DMS 273 (cell line): Measurements from ENCODE around the gene EBF4.

Experiments used
- DNase-seq: peaks from one replicate; lab custom pipeline; 2025; ENCODE audit not compliant: unreplicated experiment; lab: John Stamatoyannopoulos, UW

EBF4 gene

DNA sequence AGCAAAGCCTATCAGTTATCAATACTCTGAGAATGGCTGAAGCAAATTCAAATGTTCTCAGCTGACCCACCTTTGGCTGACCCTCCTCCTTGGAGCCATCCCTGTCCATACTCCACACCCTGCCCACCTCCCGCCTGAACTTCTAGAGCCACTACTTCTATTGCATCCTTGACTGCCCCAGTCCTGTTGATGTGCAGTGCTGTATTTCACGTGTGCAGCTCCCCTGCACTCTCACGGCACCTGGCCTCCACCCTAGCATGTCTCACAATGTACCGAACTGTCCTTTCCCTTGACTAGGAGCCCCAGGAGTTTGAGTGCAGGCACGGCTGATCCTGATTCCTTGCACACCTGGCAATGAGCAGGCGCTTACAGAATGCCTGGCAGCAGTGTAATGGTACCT, 100.9 kb downstream of the EBF4 start:
- DNase-seq, result no peak

DNA sequence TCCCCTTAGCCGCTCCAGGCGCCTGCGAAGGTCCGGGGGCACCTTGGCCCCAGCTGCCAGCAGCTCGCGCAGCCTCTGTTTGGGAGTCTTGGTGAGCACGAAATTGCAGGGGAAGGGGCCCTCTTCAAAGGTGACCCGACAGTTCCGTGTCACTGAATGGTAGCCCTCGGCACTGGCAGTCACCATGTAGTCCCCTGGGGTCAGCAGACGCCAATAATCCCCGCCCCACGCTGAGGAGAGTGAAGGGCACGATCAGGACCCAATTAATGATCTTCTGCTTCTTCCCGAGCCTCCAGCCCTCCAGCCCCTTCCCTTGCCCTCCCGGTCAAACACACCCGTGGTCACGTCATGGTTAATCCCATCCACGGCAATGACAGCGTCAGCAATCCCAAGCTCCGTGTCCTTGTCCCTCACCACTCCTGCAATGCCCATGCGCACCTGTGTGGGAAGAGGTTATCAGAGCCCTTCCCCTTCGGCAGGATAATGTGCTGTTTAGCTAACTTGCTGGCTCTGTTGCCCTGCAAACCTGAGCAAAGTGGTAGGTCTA, 101.7 kb downstream of the EBF4 start:
- no peak for DNase-seq

DNA sequence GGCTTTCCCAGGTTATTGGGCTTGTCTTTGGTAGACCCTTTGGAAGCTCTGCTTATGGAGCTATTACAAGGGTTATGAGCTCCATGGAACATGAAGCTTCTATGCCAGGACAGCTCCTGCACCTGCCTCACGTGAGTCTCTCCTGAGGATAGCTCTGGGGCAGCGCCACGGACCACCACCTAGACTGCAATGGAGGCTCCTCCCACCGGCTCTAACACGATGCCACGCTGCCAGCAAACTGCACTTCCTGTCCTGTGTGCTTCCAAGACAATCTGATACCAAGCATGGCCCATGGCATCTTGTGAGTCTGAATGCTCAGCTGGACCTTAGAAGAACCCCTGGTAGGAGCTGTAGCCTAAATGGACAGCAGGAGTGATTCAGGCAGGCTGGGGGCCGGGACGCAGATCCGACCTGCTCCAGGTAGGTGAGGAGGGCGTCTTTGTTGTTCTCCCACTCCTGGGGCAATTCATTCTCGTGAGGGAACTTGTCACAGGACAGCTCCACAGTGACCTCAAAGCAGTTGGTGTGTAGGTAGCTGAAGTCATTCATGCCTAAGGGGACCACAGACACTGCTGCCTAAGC, 102.4 kb downstream of the EBF4 start:
- DNase-seq, result no peak

DNA sequence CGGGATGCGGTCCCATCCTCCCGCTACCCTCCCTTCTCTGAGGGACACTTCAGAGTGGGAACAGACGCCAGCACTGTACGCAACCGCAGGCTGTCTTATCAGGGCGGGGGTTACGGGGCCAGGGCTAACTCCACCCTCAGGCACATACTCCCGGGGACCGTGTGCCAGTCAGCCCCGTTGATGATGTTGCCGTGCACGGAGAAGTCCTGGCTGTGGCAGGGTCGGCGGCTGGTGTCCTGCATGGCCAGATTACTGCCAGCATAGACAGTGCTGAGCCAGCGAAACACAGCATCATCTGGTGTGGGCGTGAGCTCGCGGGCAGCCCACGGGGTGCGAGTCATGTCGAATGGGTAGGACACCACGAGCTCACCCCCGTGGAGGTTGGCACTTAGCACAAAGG, 102.9 kb downstream of the EBF4 start:
- DNase-seq, result no peak

DNA sequence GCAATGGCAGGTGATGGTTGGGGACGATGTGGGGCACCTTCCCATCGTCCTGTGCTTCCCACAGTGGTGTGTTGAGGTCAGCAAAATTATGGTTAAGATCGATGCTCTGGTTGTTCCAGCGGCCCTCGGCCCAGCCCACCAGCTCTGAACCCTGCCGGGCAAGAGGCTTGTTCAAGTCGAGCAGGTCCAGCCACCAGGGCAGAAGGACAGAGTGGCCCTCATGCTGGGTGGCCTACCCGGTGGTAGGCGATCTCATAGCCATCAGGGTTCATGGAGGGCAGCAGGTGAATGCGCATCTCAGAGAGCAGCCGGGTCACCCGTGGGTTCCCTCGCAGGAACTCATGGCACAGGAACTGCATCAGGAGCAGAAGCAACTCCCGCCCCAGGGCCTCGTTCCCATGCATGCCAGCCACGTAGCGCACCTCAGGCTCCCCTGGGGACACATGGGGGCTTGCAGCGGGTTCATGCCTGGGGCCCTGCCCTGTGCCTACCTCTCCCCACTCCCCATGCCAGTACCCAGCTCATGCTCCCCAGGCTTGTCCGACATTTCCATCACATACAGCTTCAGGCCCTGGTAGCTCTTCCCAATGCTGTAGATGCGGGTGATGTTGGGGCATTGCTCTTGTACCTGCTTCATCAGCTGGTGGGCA, 103.6 kb downstream of the EBF4 start:
- no peak for DNase-seq

DNA sequence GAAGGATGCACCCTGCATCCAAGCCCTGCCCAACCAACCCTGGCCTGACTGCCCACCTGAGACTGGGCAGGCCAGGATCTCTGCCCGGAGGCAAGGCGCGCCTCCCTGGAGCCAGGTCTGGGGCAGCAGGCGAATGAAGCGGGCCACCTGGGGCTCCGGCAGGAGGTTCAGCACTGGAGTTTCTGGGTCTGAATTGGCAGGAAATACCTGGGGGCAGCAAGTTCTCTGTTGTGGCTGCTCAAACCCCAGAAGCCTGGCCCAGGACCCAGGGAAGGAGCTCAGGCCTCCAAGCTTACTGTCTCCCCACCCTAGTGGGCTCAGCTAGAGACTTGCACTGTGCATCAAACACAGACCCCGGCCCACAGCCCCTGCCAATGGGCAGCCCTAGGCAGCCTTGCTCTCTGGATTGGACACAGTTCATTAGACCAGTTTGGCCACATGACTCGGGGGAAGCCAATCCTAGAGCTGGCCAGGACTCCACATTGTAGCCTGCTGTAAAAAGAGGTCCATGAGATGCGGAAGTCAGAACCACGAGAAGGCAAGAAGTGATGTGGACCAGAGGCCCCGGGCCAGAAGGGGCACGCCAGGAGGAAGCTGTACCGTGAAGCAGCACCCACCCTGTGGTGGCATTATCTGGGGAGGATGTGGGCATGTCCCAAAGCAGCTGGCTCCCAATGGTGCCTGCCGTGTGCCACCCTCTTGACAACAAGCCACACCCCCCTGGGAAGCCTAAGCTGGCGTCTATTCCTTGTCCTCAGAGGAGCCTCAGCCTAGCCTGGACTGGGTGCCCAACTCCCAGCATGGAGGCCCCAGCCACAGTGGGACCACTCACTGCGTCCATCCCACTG, 104.8 kb downstream of the EBF4 start:
- no peak for DNase-seq

DNA sequence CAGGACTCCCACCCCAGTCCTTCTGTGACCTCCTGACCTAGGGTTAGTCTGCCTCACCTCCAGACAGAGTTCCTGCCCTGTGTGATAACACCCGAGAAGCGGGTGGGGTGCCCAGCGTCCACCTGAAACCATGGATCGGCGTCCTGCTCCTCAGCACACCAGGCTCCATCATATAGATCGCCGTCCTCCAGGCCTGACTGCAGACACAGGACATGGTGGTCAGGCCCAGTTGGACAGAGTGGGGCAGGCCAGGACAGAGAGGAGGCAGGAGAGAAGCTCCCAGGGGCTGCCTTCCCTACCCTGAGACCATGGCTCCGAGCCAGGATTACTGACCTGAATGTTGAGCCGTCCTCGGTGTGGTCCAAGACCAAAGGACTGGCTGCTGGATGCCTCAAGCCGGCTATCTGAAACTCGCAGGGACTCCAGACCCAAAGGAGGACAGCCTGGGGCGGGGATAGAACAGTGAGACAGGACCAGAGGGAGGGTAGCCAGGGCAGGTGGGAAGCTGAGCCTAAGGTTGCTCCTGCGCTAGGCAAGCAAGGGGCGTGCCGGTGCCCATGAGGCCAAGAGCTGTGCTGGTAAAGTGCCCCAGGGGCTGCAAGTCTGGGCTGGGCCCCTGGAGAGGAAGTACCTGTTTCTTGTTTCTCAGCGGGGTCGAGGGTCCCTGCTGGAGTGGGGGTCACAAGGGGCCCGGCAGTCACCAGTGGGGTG, 105.7 kb downstream of the EBF4 start:
- no peak for DNase-seq

DNA sequence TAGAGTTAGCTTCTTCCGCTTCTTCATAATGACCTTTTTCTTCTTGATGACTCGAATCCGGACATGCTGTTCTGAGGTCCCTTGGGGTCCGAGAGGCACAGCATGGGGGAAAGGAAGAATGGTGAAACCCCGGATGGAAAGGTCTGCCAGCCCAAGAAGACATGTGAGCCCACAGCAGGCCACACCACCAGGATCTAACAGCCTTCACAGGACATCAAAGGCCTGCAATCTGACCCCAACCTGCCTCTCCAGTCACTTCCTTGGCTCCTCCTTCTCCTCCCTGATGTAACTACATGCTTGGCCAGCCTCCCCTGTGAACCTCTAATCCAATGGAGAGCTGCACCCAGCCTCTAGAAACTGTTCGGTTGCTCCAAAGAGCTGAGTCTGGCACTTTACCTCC, 106.2 kb downstream of the EBF4 start:
- peak; percentile 34 for DNase-seq

DNA sequence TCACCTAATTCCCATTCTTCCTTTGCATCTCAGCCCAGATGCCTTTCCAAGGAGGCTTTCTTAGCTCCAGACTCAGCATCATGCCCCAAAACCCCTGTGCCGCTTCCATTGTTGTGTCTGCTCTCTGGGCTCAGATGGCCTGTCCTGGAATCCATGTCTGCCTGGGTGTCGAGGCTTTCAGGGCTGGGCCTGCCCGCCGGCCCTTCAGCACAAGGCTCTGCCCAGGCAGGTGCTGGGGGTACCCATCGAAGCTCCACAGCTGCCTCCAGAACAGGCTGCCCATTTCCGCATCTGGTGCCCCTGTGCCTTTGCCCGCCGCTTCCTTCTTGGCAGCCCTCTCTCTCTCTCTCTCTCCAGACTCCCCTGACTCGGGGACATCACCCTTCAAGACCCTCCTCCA, 106.7 kb downstream of the EBF4 start:
- DNase-seq, result no peak

DNA sequence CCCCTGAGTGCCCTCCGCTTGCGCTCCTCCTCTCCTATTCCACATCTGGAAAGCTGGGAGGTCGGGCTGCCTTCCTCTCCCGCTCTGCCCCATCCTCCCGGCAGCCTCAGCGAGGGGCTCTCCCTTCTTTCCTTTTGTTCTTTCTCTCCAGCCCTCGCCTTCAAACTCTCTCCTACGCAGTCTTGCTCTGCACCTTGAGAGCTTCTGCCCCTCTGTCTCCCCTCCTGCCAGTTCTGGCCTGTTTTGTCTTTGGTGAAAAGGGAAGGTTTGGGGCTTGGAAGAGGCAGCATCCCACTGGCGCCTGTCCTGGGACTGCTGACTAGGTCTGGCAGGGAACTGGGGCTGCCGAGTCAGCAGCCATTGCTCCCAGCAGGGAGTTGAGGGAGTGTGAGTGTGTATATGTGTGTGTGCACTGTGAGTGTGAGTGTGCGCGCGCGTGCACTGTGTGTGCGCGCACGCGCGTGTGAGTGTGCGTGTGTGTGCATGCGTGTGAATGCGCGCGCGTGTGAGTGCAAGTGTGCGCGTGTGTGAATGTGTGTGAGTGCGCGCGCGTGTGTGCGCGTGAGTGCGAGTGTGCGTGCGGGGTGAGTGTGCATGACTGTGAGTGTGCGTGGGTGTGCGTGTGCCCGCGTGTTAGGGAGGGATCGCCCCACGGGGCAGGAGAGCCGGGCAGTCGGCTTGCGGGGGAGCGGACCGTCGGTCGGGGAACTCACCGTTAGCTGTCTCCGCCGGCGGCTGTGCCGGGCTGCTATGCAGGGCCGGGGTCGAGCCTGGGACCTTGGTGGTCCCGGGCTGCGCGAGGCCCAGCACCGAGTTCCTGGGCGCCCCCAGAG, 107.3 kb downstream of the EBF4 start:
- DNase-seq, result no peak

DNA sequence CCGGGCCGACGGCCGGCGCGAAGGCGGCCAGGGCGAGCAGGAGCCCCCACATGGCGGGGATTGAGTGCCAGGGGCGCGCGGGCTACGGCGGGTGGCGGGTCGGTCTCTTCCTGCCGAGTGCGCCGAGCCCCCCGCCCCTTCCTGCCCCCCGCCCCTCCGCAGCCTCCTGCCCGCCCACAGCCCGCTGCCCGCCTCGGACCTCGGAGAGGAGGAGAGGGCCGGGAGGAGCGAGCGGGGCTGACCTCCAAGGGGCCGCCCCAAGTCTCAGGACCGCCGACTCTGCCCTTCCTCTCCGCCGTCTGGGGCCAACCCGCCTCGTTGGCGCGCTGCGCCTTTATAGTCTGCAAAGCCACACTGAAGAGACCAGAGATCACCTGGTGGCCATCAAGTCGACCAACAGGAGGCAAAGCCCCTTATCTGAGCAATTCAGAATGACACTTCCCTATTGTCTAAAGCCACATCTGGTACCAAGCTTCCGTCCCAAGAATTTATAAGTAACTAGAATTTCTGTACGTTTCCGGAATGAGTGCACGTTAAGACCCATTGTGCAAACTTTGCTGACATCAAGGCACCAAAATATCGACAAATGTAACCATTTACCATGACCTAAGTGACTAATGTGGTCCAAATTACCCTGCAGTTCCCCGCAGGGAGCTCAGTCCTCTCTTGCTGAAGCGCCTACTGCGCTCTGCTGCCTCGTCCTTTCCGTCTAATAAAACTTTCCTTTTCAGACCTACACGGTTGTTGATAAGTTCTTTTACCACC, 108.1 kb downstream of the EBF4 start, which contains the start of gene CPXM1:
CPXM1 (minus strand) TSS at position 107 of the 765 bp plus-strand sequence; CDS start at position 52, 55 bp downstream.
- DNase-seq, result peak; percentile 60

DNA sequence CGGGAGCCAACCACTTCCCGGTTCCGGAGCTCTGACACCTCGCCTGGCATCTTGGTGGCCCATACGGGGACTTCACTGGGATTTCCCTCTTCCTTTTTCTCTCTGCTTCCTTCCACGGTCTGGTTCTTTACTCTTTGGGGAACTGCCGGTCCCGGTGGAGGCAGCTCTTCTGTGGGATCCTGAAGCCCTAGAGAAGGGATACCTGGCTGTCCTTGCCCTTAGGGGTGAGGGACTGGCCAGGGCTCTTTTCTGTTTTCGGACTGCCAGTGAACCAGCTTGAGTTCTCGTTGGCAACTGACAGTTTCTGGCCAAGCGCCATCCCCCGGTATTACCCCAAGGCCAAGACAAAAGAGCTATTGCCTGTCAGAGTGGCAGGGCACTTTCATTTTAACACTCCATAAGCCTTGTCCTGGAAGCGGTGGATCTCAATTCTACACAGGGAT, 108.7 kb downstream of the EBF4 start:
- peak; percentile 20 for DNase-seq

DNA sequence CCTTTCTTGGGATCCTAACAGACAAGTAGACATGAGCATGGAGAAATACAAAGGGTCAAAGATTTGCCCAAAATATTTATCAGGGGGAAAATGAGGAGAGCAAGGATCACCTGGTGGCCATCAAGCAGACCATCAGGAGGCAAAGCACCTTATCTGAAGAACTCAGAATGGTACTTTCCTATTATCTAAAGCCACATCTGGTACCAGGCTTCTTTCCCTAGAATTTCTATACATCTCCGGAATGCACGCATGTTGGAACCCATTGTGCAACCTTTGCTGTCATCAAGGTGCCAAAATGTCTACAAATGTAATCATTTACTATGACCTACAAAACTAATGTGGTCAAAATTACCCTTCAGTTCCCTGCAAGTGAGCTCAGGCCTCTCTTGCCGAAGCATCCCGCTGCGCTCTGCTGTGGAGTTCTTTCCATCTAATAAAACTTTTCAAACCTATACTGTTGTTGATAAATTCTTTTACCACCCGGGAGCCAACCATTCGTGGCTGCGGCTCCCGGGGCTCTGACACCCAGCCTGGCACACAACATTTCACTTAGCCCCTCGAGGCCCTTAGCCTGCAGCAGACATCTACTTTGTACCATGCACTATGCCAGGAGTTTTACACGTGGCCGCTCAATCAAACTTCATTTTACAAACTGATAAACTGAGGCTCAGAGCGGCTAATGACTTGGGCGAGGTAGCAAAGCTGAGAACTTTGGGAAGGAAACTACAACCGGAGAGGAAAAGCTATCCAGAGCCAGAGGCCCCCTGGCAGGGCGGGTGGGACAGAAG, 111.7 kb downstream of the EBF4 start:
- DNase-seq, result no peak

DNA sequence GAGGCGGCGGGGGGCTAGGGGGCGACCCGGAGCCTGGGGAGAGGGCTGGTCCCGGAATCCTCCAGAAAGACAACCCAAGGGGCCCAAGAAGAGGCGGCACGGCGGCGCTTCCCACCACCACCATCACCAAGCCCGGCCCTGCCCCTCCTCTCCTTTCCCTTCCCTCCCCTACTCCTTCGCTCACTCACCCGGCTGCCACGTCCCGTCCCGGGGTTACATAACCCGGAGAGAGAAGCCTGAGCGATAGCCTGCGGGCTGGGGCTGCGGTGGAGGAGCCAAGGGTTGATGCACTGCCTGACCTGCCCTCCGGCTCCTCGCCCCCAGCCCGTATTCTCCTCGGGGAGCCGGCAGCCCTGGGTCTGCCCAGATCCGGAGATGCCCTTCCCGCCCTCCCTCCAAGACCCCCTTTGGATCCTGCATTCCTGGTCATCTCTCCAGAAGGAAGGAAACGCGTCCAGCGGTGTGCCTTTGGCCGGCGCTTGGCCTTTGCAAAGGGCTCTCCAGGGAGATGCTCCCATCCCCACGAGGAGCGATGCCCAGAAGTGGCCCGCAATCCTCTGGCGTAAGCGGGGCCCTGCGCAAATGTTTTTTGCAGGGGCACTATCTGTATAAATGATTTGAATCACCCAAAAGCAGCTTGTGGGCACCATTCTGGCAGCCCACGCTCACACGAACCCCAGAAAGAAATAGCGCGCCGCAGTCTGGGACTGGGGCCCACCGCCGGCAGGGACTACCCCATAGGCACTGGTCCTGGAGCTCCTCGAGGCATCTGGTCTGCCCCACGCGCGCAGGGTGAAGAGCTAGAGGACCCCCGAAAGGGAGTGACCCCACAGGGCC, 112.5 kb downstream of the EBF4 start:
- peak; percentile 14 for DNase-seq

DNA sequence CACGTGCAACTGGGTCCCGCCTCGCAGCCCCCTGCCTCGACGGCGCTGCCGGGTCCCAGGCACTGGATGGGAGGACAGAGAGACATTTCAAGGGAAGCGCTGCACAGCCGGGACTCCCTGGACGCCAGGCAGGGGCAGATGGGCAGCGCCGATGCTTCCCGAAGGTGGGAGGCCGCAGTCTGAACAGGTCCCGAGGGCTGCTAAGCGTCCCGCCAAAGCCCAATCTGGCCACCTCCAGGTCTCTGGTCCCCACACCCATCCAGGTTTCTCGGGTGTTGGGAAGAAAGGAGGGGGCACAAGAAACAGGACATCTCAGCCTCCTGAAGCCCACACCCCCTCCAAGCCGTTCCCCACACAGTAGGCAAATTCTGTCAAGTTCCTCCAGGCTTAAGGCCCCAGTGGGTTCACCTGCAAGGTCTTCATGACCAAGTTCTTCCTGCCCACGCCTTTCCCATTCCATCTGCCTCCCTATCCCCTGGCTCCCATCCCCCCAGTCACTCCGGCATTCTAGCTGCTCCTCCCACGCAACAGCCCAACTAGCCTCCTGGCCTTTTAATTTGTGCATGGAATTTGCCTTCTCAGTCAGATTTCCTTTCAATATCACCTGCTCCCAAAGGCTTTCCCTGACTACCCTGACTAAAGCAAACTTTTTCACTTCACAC, 113.2 kb downstream of the EBF4 start:
- DNase-seq, result peak; percentile 63

DNA sequence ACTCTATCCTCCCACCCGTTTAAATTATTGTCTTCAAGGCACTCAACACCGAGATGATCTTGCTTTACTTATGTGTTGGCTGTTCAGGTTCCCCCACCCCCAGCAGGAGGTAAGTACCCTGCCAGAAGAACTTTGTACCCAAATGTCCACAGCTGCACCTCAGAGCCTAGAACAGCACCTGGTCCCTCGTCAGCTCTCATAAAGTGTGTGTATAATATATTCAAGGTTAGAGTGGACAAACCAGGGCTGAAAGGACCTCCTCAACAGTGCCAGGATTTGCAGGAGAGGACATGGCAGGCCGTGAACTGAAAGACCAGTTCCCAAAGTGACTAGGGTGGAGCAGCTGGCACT, 113.7 kb downstream of the EBF4 start:
- no peak for DNase-seq

DNA sequence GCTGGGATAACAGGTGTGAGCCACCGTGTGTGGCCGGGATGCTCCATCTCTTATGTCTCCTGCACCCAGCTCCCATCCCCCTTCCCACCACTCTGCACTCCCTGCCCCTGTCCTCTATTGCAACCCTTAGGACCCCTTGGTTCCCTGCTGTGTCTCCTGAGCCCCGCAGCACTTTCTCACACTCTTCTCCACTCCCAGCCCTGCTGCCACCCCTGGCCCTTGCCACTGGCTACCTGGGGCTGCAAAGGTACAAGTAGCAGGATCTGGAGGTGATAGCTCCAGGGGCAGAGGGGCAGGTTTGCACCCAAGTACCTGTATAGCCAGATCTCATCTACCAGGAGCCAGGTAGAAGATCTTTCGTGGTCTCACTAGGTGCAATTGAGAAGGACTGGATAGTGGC, 114.4 kb downstream of the EBF4 start:
- DNase-seq, result no peak
